Measurements from ENCODE around the gene PLA2G15.

GRCh38 chr16:68230176-68230571 is 15.0 kb upstream of the PLA2G15 start:
- no peak for TF ChIP-seq CTCF (IDR thresholded peaks at IDR 0.05)
- TF ChIP-seq POLR2AphosphoS5 (IDR thresholded peaks at IDR 0.05; ENCODE audit: insufficient read depth in 1 of 2, low read depth in 1 of 2), result no peak

Data from vagina (tissue), 2 donors.